Activated T-cell treated with anti-CD3 and anti-CD28 coated beads, Interleukin-2, amount 50 U/mL, for 24 hours (primary cell): ENCODE results near the gene PTGFR.

ENCODE experiments used
- DNase-seq: peaks from one replicate; pipeline ENCODE4 v3.0.0-alpha.2; 2020
- H3K27ac Mint-ChIP-seq: 2 replicates; pipeline ENCODE4 v1.8.0; 2020; ENCODE audit warnings: mild to moderate bottlenecking, mixed read lengths
- H3K27me3 Mint-ChIP-seq: 2 replicates; pipeline ENCODE4 v1.8.0; 2020; ENCODE audit warnings: mixed read lengths
- H3K36me3 Mint-ChIP-seq: 2 replicates; pipeline ENCODE4 v1.8.0; 2020; ENCODE audit warnings: low read depth, mixed read lengths
- H3K4me1 Mint-ChIP-seq: 2 replicates; pipeline ENCODE4 v1.8.0; 2020; ENCODE audit warnings: low read depth, mixed read lengths
- H3K4me3 Mint-ChIP-seq: 2 replicates; pipeline ENCODE4 v1.8.0; 2020; ENCODE audit warnings: mild to moderate bottlenecking, moderate library complexity, mixed read lengths
- H3K9me3 Mint-ChIP-seq: 2 replicates; pipeline ENCODE4 v1.8.0; 2020; ENCODE audit warnings: mixed read lengths

Gene PTGFR, protein sequence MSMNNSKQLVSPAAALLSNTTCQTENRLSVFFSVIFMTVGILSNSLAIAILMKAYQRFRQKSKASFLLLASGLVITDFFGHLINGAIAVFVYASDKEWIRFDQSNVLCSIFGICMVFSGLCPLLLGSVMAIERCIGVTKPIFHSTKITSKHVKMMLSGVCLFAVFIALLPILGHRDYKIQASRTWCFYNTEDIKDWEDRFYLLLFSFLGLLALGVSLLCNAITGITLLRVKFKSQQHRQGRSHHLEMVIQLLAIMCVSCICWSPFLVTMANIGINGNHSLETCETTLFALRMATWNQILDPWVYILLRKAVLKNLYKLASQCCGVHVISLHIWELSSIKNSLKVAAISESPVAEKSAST

GRCh38 chr1:78490861-78491450 lies at the start of gene PTGFR:
TSS of gene PTGFR (plus strand) at chr1:78490974. CDS start at chr1:78492744, 1,770 bp downstream.
- Mint-ChIP-seq H3K27me3 (peaks cover 40% of the 10 kb centered on the region), H3K9me3 (no peaks in the 10 kb centered on the region), H3K4me1 (peaks cover 5% of the 10 kb centered on the region), H3K36me3 (no peaks in the 10 kb centered on the region), H3K27ac (no peak within 1 kb of the TSS), H3K4me3 (no peak within 1 kb of the TSS)
- no peak for DNase-seq

- DNase-seq = no peak
- H3K27me3 Mint-ChIP-seq = no peaks in the 10 kb centered on the region
- no peaks in the 10 kb centered on the region for H3K9me3 Mint-ChIP-seq
- H3K36me3 Mint-ChIP-seq = no peaks in the 10 kb centered on the region
- no peak overlapping the region for H3K27ac Mint-ChIP-seq
- H3K4me1 Mint-ChIP-seq = no peaks in the 10 kb centered on the region
- no peak overlapping the region for H3K4me3 Mint-ChIP-seq
Measured at GRCh38 chr1:78441921-78442320, 48.9 kb upstream of the PTGFR start.

DNA sequence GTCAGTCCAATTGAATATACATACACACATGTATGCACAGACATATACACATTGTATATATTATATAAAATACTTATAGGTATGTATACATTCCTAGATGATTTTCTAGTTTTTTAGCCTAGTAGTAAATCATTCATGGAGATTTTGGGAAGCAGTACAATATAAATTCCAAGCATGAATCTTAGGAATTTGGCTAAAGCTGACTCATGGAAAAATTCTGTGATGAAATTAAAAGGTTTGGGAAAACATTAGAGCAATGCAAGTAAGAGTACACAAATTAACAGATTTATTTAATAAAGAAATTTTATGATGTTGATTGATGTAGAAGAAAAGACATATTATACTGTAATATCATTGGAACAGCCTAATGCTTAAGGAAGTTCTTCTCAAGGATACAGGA lies 43.7 kb upstream of the PTGFR start:
- H3K9me3 Mint-ChIP-seq = no peaks in the 10 kb centered on the region
- H3K36me3 Mint-ChIP-seq = no peaks in the 10 kb centered on the region
- DNase-seq = no peak
- no peak overlapping the region for H3K27ac Mint-ChIP-seq
- H3K27me3 Mint-ChIP-seq = no peaks in the 10 kb centered on the region
- no peak overlapping the region for H3K4me3 Mint-ChIP-seq
- no peaks in the 10 kb centered on the region for H3K4me1 Mint-ChIP-seq

GRCh38 chr1:78464449-78464891 lies 26.3 kb upstream of the PTGFR start:
- no peaks in the 10 kb centered on the region for H3K27me3 Mint-ChIP-seq
- DNase-seq = no peak
- no peaks in the 10 kb centered on the region for H3K4me1 Mint-ChIP-seq
- H3K9me3 Mint-ChIP-seq = peaks cover 29% of the 10 kb centered on the region
- H3K27ac Mint-ChIP-seq = no peak overlapping the region
- H3K4me3 Mint-ChIP-seq = no peak overlapping the region
- H3K36me3 Mint-ChIP-seq = no peaks in the 10 kb centered on the region

- Mint-ChIP-seq H3K4me3 (no peak overlapping the region), H3K9me3 (peaks cover 26% of the 10 kb centered on the region), H3K4me1 (no peaks in the 10 kb centered on the region), H3K27me3 (no peaks in the 10 kb centered on the region), H3K36me3 (no peaks in the 10 kb centered on the region), H3K27ac (no peak overlapping the region)
- DNase-seq = no peak
Measured at GRCh38 chr1:78465143-78465542, 25.6 kb upstream of the PTGFR start.

GRCh38 chr1:78468521-78468920 lies 22.3 kb upstream of the PTGFR start:
- no peak for DNase-seq
- Mint-ChIP-seq H3K27me3 (no peaks in the 10 kb centered on the region), H3K4me1 (no peaks in the 10 kb centered on the region), H3K9me3 (peaks cover 5% of the 10 kb centered on the region), H3K27ac (no peak overlapping the region), H3K36me3 (no peaks in the 10 kb centered on the region), H3K4me3 (no peak overlapping the region)

DNA sequence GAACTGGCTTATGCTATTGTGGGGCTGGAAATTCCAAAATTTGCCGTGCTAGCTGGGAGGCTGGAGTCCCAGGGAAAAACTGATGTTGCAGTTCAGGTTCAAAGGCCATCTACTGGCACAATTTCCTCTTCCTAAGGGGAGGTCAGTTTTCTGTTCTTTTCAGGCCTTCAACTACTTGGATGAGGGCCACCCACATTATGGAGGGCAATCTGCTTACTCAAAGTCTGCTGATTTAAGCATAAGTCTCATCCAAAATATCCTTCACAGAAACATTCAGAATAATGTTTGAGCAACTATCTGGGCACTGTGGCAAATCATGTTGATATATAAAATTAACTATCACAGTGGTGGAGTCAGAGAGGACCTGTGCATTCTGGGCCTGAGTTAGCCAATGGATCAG lies 21.2 kb upstream of the PTGFR start:
- no peak overlapping the region for H3K4me3 Mint-ChIP-seq
- no peaks in the 10 kb centered on the region for H3K27me3 Mint-ChIP-seq
- H3K4me1 Mint-ChIP-seq = no peaks in the 10 kb centered on the region
- DNase-seq = no peak
- no peaks in the 10 kb centered on the region for H3K36me3 Mint-ChIP-seq
- H3K9me3 Mint-ChIP-seq = no peaks in the 10 kb centered on the region
- H3K27ac Mint-ChIP-seq = no peak overlapping the region

DNA sequence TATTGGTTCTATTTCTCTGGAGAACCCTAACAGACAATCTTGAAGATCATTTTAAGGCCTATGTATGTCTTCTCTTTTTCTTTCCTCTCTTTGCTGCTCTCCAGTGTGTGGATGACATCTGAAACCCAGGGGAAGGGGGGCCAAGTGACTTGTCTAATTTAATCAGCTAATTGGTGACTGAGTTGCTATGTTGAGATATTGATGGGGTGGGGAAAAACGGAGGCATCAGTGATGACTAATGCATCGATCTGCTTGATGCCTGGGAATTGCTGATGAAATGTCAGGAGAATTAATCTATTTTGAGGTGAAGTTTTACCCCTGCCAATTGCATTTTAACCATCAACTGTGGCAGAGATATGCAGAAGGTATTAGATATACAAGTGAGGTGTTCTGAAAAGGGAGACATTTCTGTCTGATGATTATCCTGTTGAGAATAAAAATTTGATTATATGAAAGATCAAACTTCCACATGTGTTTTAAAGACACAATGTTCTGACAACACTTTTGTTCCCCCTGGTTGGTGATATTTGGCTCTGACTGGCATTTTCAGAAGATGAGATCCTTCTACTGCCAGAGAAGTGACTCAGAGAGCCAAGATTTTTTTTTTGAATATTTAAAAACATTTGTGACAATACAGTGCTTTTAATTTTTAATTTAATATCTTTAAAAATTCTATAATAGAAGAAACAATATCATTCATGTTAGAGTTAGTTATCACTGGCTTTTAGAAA lies 18.7 kb upstream of the PTGFR start:
- DNase-seq = no peak
- Mint-ChIP-seq H3K27me3 (peaks cover 3% of the 10 kb centered on the region), H3K36me3 (no peaks in the 10 kb centered on the region), H3K27ac (no peak overlapping the region), H3K9me3 (no peaks in the 10 kb centered on the region), H3K4me1 (no peaks in the 10 kb centered on the region), H3K4me3 (no peak overlapping the region)

DNA sequence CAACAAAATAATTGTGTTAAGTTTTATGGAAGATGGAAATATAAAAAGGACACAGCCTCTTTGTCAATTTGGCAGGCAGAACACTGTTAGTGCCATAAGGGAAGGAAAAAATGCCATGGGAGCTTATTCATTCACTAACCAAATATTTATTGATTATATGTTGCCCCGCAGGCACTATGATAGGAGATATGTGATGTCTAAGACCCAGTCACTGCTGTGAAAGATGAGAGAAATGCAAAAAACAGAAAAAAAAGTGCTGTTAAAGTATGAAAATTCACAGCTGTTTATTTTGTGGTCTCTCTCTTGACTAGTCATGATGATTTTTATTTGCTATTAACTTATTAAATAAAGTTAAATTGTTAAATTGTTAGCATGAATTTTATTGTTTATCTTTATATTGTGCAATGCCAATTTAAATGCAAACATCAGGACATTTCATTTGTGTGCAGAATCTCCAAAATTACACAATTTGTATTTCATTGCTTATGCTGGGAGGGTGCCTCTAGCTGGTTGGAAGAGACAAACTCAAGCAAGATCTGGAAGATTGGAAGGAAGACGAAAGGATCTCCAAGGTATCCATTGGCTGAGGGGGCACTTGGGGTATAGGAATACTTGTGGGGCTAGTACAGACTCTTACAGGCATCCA lies 17.8 kb upstream of the PTGFR start:
- Mint-ChIP-seq H3K9me3 (no peaks in the 10 kb centered on the region), H3K27me3 (peaks cover 3% of the 10 kb centered on the region), H3K4me1 (no peaks in the 10 kb centered on the region), H3K27ac (no peak overlapping the region), H3K36me3 (no peaks in the 10 kb centered on the region), H3K4me3 (no peak overlapping the region)
- DNase-seq = no peak

DNA sequence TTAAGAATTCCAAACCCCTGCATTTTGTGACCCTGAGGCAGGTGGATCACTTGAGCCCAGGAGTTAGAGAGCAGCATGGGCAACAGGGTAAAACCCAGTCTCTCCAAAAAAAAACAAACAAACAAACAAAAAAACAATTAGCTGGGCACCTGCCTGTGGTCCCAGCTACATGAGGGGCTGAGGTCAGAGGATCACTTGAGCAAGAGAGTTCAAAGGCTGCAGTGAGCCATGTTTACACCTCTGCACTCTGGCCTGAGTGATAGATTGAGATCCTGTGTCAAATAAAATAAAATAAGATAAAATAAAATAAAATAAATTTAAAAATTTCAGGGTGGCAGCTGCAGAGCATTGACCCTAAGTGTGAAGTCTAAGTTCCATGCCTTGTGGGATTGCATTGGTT lies 16.7 kb upstream of the PTGFR start:
- DNase-seq = no peak
- no peak overlapping the region for H3K4me3 Mint-ChIP-seq
- no peak overlapping the region for H3K27ac Mint-ChIP-seq
- no peaks in the 10 kb centered on the region for H3K4me1 Mint-ChIP-seq
- no peaks in the 10 kb centered on the region for H3K9me3 Mint-ChIP-seq
- H3K27me3 Mint-ChIP-seq = peaks cover 6% of the 10 kb centered on the region
- no peaks in the 10 kb centered on the region for H3K36me3 Mint-ChIP-seq

GRCh38 chr1:78475888-78476610 lies 14.7 kb upstream of the PTGFR start:
- no peaks in the 10 kb centered on the region for H3K4me1 Mint-ChIP-seq
- no peaks in the 10 kb centered on the region for H3K36me3 Mint-ChIP-seq
- no peaks in the 10 kb centered on the region for H3K9me3 Mint-ChIP-seq
- H3K27ac Mint-ChIP-seq = no peak overlapping the region
- H3K27me3 Mint-ChIP-seq = peaks cover 6% of the 10 kb centered on the region
- no peak for DNase-seq
- no peak overlapping the region for H3K4me3 Mint-ChIP-seq

DNA sequence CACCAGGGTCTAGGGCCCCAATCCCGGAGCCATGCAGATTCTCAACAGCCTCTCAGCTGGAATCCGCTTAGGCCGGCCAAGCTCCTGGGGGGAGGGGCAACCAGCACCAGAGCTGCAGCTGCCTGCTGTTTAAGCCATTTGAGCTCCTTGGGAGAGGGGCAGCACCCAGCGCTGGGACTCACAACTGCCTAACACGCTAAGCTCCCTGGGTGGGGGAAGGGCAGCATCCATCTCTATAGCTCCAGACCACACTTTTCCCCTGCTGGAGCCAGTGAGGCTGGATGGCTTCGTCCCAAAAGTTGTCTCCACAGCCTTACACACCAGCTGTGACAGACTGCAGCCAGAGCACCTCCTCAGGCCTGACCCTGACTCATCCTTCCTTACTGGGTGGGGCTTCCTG lies 6.9 kb upstream of the PTGFR start:
- DNase-seq = no peak
- Mint-ChIP-seq H3K36me3 (no peaks in the 10 kb centered on the region), H3K27me3 (peaks cover 6% of the 10 kb centered on the region), H3K4me3 (no peak overlapping the region), H3K27ac (no peak overlapping the region), H3K9me3 (no peaks in the 10 kb centered on the region), H3K4me1 (no peaks in the 10 kb centered on the region)

- H3K4me1 Mint-ChIP-seq = peaks cover 5% of the 10 kb centered on the region
- H3K27ac Mint-ChIP-seq = no peak overlapping the region
- no peaks in the 10 kb centered on the region for H3K36me3 Mint-ChIP-seq
- H3K4me3 Mint-ChIP-seq = no peak overlapping the region
- peaks cover 40% of the 10 kb centered on the region for H3K27me3 Mint-ChIP-seq
- H3K9me3 Mint-ChIP-seq = no peaks in the 10 kb centered on the region
- DNase-seq = no peak
Measured at GRCh38 chr1:78491451-78492071, 787 bp downstream of the PTGFR start.
